ENCODE data around the gene PGAM2. TPM values are rescaled to one million over a fixed set of nuclear protein-coding genes. Genes with fewer than 3 reads are reported as not detected.
A peak's percentile ranks its signal among the peaks of the same experiment; 100 is the strongest.

The PGAM2 gene
- total and polyA plus RNA-seq, 2 of the 13 experiments (the other 11 are each of a cell fraction or from before 2014, with no cell fraction given) = 0.22 TPM; not detected in 1

DNA sequence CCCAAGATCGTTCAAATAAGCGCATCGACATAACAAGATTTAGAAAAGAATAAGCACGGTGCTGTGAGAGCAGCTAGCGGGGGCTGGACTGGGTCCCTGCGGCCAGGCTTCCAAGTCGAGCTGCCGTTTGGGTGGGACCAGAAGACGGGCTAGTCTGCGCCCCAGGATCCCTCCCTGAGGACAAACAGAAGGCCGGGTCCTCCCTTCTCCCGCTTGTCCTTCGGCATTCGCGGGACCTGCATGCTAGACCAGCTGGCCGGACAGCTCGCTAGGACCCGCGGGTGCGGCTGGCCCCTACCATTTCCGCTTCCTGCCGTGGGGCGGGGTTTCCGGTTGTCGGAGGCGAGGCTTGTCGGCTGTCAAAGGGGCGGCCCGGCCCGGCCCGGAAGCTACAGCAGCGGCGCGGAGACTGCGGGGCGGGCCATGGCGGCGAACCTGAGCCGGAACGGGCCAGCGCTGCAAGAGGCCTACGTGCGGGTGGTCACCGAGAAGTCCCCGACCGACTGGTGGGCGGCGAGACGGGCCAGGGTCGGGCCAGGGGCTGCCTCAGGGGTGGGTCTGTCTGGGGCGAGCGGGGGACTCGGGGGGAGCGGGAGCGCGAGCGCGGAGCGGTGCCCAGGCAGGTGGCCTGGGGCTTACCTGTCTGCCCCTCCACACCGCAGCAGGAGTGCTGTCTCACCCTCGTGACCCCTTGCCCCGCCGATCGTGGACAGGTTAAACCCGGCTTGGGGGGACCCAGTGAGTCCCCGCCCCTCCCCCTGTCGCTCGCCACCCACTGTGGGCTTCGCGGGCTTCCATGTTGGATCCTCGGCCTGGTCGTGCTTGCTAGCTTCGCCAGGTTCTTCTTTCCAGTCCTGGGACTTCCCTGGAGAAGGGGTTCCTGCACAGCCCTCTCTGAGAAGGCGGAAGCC lies 20.8 kb downstream of the PGAM2 start, which contains the start of gene DBNL (continued):
- TF ChIP-seq ZNF121 (CRISPR knock-in tag; IDR thresholded peaks at IDR 0.05) (peak; percentile 87), SRSF9 (IDR thresholded peaks at IDR 0.05; ENCODE audit: borderline replicate concordance, insufficient read depth, low read depth, low read length, poor library complexity, severe bottlenecking) (no peak), HDAC6 (IDR thresholded peaks at IDR 0.05; ENCODE audit: low read depth, low read length) (no peak), GABPB1 (CRISPR knock-in tag; IDR thresholded peaks at IDR 0.05) (peak; percentile 98), BRCA1 (CRISPR knock-in tag; IDR thresholded peaks at IDR 0.05) (peak; percentile 69; the same call in 1 of the 2 replicates), ZNF335 (CRISPR knock-in tag; IDR thresholded peaks at IDR 0.05) (peak; percentile 56; the same call in 1 of the 2 replicates), CAMTA2 (CRISPR knock-in tag; IDR thresholded peaks at IDR 0.05; ENCODE audit: borderline replicate concordance) (no peak), ZNF567 (CRISPR knock-in tag; IDR thresholded peaks at IDR 0.05; ENCODE audit: borderline replicate concordance) (no peak; the same call in 1 of the 2 replicates), ZUFSP (CRISPR knock-in tag; IDR thresholded peaks at IDR 0.05; ENCODE audit: borderline replicate concordance) (no peak), HOXA9 (CRISPR knock-in tag; IDR thresholded peaks at IDR 0.05; ENCODE audit: borderline replicate concordance) (no peak), ZNF576 (CRISPR knock-in tag; IDR thresholded peaks at IDR 0.05) (0 out of 2 replicates have a peak, but pooled peaks have one; percentile 39), ZBTB38 (CRISPR knock-in tag; IDR thresholded peaks at IDR 0.05) (peak; percentile 71; the same call in 1 of the 2 replicates), CREB1 (IDR thresholded peaks at IDR 0.05) (no peak), CREB1 (CRISPR knock-in tag; IDR thresholded peaks at IDR 0.05) (no peak), TRIM22 (IDR thresholded peaks at IDR 0.05) (no peak), KAT7 (CRISPR knock-in tag; IDR thresholded peaks at IDR 0.05; ENCODE audit: borderline replicate concordance) (peak; percentile 47; the same call in 1 of the 2 replicates), ZNF713 (CRISPR knock-in tag; IDR thresholded peaks at IDR 0.05) (peak; percentile 79; the same call in 1 of the 2 replicates), ZNF232 (CRISPR knock-in tag; IDR thresholded peaks at IDR 0.05; ENCODE audit: borderline replicate concordance) (no peak), ZNF546 (CRISPR knock-in tag; conservative IDR thresholded peaks at IDR 0.05) (0 out of 2 replicates have a peak, but pooled peaks have one; percentile 24), HOXD1 (CRISPR knock-in tag; IDR thresholded peaks at IDR 0.05) (peak; percentile 81), ZNF12 (CRISPR knock-in tag; IDR thresholded peaks at IDR 0.05) (no peak; the same call in 1 of the 2 replicates), MAFG (CRISPR knock-in tag; IDR thresholded peaks at IDR 0.05) (no peak), ZNF7 (CRISPR knock-in tag; IDR thresholded peaks at IDR 0.05) (no peak), ZNF550 (CRISPR knock-in tag; IDR thresholded peaks at IDR 0.05; ENCODE audit: borderline replicate concordance) (no peak)
- TF ChIP-seq, protein P1, sequence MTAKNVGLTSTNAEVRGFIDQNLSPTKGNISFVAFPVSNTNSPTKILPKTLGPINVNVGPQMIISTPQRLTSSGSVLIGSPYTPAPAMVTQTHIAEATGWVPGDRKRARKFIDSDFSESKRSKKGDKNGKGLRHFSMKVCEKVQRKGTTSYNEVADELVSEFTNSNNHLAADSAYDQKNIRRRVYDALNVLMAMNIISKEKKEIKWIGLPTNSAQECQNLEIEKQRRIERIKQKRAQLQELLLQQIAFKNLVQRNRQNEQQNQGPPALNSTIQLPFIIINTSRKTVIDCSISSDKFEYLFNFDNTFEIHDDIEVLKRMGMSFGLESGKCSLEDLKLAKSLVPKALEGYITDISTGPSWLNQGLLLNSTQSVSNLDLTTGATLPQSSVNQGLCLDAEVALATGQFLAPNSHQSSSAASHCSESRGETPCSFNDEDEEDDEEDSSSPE (CRISPR knock-in tag; IDR thresholded peaks at IDR 0.05) = peak; percentile 63; the same call in 1 of the 2 replicates
- TF ChIP-seq, protein P2, sequence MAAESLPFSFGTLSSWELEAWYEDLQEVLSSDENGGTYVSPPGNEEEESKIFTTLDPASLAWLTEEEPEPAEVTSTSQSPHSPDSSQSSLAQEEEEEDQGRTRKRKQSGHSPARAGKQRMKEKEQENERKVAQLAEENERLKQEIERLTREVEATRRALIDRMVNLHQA (CRISPR knock-in tag; IDR thresholded peaks at IDR 0.05) = no peak

All from HepG2 (cell line).